PC-3 (cell line): ENCODE results near the gene SLC25A47.

Experiments
- EZH2 ChIP-seq: fragments of 300-600 bp; sonication (generic); IDR thresholded peaks from one replicate; pipeline ENCODE4 v1.6.1; 2017; ENCODE audit warnings: antibody characterized with exemption, mild to moderate bottlenecking, low read length; ENCODE audit not compliant: unreplicated experiment
- EZH2phosphoT487 ChIP-seq: fragments of 300-600 bp; sonication (generic); IDR thresholded peaks from 2 replicates; pipeline ENCODE4 v1.6.1; 2018; ENCODE audit warnings: mild to moderate bottlenecking, antibody characterized with exemption, low read length, borderline replicate concordance
- TF ChIP-seq, protein P1 (sequence below): fragments of 300-600 bp; sonication (generic); conservative IDR thresholded peaks from 2 replicates; pipeline ENCODE4 v1.5.1; 2017; ENCODE audit warnings: antibody characterized with exemption, low read depth, mild to moderate bottlenecking, low read length

DNA sequence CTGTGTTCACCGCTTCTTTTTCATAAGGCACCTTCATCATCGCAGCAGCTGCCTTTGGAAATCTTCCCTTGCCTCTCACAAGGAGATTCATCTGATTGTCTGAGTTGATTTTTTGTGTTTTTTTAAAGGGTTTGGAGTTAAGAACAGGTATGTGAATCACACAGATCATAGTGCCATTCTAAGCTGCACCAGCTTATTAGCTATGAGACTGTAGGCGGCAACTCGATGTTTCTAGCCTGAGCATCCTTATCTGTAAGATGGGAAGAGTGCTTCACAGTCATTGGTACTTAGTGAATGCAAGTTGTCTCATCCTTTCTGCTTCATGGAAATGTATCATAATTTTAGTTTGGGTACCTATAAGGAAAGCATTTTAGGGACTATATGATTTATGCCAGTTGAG is 48.9 kb upstream of the SLC25A47 start:
- TF ChIP-seq, protein P1, sequence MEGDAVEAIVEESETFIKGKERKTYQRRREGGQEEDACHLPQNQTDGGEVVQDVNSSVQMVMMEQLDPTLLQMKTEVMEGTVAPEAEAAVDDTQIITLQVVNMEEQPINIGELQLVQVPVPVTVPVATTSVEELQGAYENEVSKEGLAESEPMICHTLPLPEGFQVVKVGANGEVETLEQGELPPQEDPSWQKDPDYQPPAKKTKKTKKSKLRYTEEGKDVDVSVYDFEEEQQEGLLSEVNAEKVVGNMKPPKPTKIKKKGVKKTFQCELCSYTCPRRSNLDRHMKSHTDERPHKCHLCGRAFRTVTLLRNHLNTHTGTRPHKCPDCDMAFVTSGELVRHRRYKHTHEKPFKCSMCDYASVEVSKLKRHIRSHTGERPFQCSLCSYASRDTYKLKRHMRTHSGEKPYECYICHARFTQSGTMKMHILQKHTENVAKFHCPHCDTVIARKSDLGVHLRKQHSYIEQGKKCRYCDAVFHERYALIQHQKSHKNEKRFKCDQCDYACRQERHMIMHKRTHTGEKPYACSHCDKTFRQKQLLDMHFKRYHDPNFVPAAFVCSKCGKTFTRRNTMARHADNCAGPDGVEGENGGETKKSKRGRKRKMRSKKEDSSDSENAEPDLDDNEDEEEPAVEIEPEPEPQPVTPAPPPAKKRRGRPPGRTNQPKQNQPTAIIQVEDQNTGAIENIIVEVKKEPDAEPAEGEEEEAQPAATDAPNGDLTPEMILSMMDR = no peak
- TF ChIP-seq EZH2phosphoT487 (no peak), EZH2 (no peak)
